Uterus (tissue), 2 donors: ENCODE results near the gene ELMO1.

Experiments used
- CTCF ChIP-seq, 4 experiments: fragments of 200-600 bp in 2 of 4; fragments of 450-650 bp in 2 of 4; sonication (generic) in 2 of 4; IDR thresholded peaks; one replicate each; pipeline ENCODE4 v1.5.1; 2016 to 2019; ENCODE audit warnings: antibody characterized with exemption in 4 of 4, mild to moderate bottlenecking in 2 of 4, moderate library complexity in 1 of 4
- POLR2A ChIP-seq, 2 donors: fragments of 450-650 bp; IDR thresholded peaks; one replicate each; pipeline ENCODE4 v1.6.1; 2016; ENCODE audit warnings: antibody characterized with exemption in 2 of 2, mild to moderate bottlenecking in 1 of 2, moderate library complexity in 1 of 2

- TF ChIP-seq CTCF (IDR thresholded peaks at IDR 0.05), result no peak
- TF ChIP-seq POLR2A (IDR thresholded peaks at IDR 0.05), result no peak
Observed at GRCh38 chr7:37443627-37444026, 5.0 kb downstream of the ELMO1 start.
